GM12878 (cell line): ENCODE measurements around the gene EFNA1. TPM values are rescaled to one million over a fixed set of nuclear protein-coding genes. Genes with fewer than 3 reads are reported as not detected.
A peak's percentile ranks its signal among the peaks of the same experiment; 100 is the strongest.

ENCODE experiments used
- ATAC-seq: fragments of 200-7000 bp; cut with Tn5 transposase; 3 replicates; pipeline ENCODE4 v1.9.1; 2020; ENCODE audit warnings: mild to moderate bottlenecking, moderate library complexity
- BruUV-seq: library from RNA; stranded (reverse); fragments of 400-500 nt; replicated peaks from 2 replicates; lab custom pipeline; 2021; lab: Mats Ljungman, UMichigan
- CTCF ChIA-PET: fragments of 300-600 bp; sonication (Branson Sonifier 250); formaldehyde crosslinking; extraction: SDS; loops from one replicate; lab custom pipeline; 2021; ENCODE audit warnings: inconsistent platforms; lab: Yijun Ruan, JAX
- POLR2A ChIA-PET: fragments of 350-600 bp; formaldehyde crosslinking; extraction: SDS; loops from one replicate; lab custom pipeline; 2021; ENCODE audit warnings: inconsistent platforms; lab: Charles Lee
- RAD21 ChIA-PET: fragments of 300-600 bp; sonication (Branson Sonifier 250); formaldehyde crosslinking; loops from one replicate; lab custom pipeline; 2023; ENCODE audit warnings: antibody characterized with exemption; ENCODE audit not compliant: unreplicated experiment; lab: Charles Lee
- SMC1A ChIA-PET: fragments of 300-600 bp; sonication (Branson Sonifier 250); formaldehyde crosslinking; loops from one replicate; lab custom pipeline; 2023; ENCODE audit not compliant: unreplicated experiment, uncharacterized antibody; lab: Charles Lee
- DNase-seq: peaks from one replicate; pipeline ENCODE4 v3.0.0-alpha.2; 2011; ENCODE audit warnings: low read depth, low spot score
- FAIRE-seq: peaks from 3 replicates; lab custom pipeline; 2011; peaks lifted over from hg19 to GRCh38; lab: Jason Lieb, UNC
- H2AFZ ChIP-seq: 2 replicates; pipeline ENCODE4 v1.6.0; 2011; ENCODE audit warnings: low read depth, low read length, control low read depth; ENCODE audit not compliant: control insufficient read depth
- H3K27ac ChIP-seq: 2 replicates; pipeline ENCODE4 v1.5.1; 2011; ENCODE audit warnings: control low read depth; ENCODE audit not compliant: control insufficient read depth, insufficient read depth
- H3K27me3 ChIP-seq, 2 experiments: replicated peaks in 1 of 2; 2 replicates each; pipeline versions ENCODE4 v1.6.0 to v1.6.1; 2011; ENCODE audit warnings: low read length in 1 of 2; ENCODE audit not compliant: control insufficient read depth in 2 of 2, insufficient read depth in 2 of 2
- H3K36me3 ChIP-seq, 2 experiments: 2 replicates each; pipeline ENCODE4 v1.5.1; 2011; ENCODE audit warnings: low read length in 1 of 2; ENCODE audit not compliant: control insufficient read depth in 2 of 2, insufficient read depth in 2 of 2
- H3K4me1 ChIP-seq: 2 replicates; pipeline ENCODE4 v1.6.1; 2011; ENCODE audit warnings: mild to moderate bottlenecking, low read length, moderate library complexity, mixed read lengths; ENCODE audit not compliant: control insufficient read depth, insufficient read depth
- H3K4me2 ChIP-seq: 2 replicates; pipeline ENCODE4 v1.6.0; 2011; ENCODE audit warnings: control low read depth; ENCODE audit not compliant: control insufficient read depth, insufficient read depth
- H3K4me3 ChIP-seq: fragments of 200-600 bp; sonication (generic); 2 replicates; pipeline ENCODE4 v1.5.1; 2016
- H3K79me2 ChIP-seq: 2 replicates; pipeline ENCODE4 v1.6.0; 2011; ENCODE audit warnings: low read length; ENCODE audit not compliant: control insufficient read depth, insufficient read depth
- H3K9ac ChIP-seq: 2 replicates; pipeline ENCODE4 v1.8.0; 2011; ENCODE audit warnings: low read length, control low read depth, mixed read lengths; ENCODE audit not compliant: control insufficient read depth, insufficient read depth
- H3K9me3 ChIP-seq: replicated peaks from 3 replicates; pipeline ENCODE4 v1.5.1; 2011; ENCODE audit warnings: mild to moderate bottlenecking, low read length; ENCODE audit not compliant: control insufficient read depth, insufficient read depth
- H4K20me1 ChIP-seq: 2 replicates; pipeline ENCODE4 v1.6.0; 2011; ENCODE audit not compliant: control insufficient read depth, insufficient read depth
- CBX5 ChIP-seq: sonication (generic); IDR thresholded peaks from 2 replicates; pipeline ENCODE4 v1.6.1; 2016; ENCODE audit warnings: low read depth, moderate library complexity, mild to moderate bottlenecking, inconsistent platforms
- EED ChIP-seq: sonication (generic); IDR thresholded peaks from 2 replicates; pipeline ENCODE4 v1.6.1; 2016; ENCODE audit warnings: antibody characterized with exemption, low read depth
- KDM1A ChIP-seq: fragments of 200-600 bp; sonication (generic); IDR thresholded peaks from 2 replicates; pipeline ENCODE4 v1.6.1; 2016; ENCODE audit warnings: borderline replicate concordance
- NFYA ChIP-seq: IDR thresholded peaks from 2 replicates; pipeline ENCODE4 v1.6.1; 2011; ENCODE audit warnings: low read depth, mild to moderate bottlenecking, low read length, improper control_type of control experiment, borderline replicate concordance
- STAT3 ChIP-seq: IDR thresholded peaks from 2 replicates; pipeline ENCODE4 v1.6.1; 2011; ENCODE audit warnings: low read depth, low read length, improper control_type of control experiment
- TCF3 ChIP-seq: IDR thresholded peaks from 2 replicates; pipeline ENCODE4 v1.6.1; 2012; ENCODE audit warnings: low read depth, mild to moderate bottlenecking, low read length, borderline replicate concordance; ENCODE audit not compliant: insufficient read depth
- WGBS: methylation state at CpG from one replicate; pipeline ENCODE4 v1.1.6; 2016; ENCODE audit warnings: low lambda C conversion rate; ENCODE audit not compliant: insufficient replicate concordance, insufficient coverage; ENCODE audit errors: missing lambda C conversion rate; 5-methylcytosine and 5-hydroxymethylcytosine counted together
- in situ Hi-C: fragments of 300-500 bp; cut with MboI; formaldehyde crosslinking; loops from 9 replicates; pipeline ENCODE4 v1.14.3; 2018; ENCODE audit warnings: mixed read lengths
- intact Hi-C: fragments of 100-400 bp; cut with micrococcal nuclease; formaldehyde crosslinking; loops from one replicate; pipeline ENCODE4 v1.14.2; 2022; ENCODE audit not compliant: unreplicated experiment
- polyA plus RNA-seq, 11 experiments: library from polyadenylated mRNA; depleted of rRNA in 4 of 11; unstranded in 6 of 11; stranded (reverse) in 5 of 11; fragments of >200 nt; fragmentation: Nextera tagmentation in 4 of 11; fragmentation: Illumina TruSeq in 1 of 11; extraction: Ambion mirVana in 4 of 11; extraction: Trizol in 1 of 11; gene quantifications; 1 replicate in 1 of 11; 2 replicates in 10 of 11; pipeline versions ENCODE4 v1.2.1 to v1.2.3, GENCODE V29; 2011 to 2016; ENCODE audit warnings: inconsistent platforms in 2 of 11, missing spikeins in 2 of 11, low read depth in 1 of 11
- total RNA-seq, 4 experiments: library from RNA; depleted of rRNA in 3 of 4; stranded (reverse); fragments of >200 nt in 3 of 4; fragmentation: Illumina TruSeq in 1 of 4; extraction: Trizol in 1 of 4; gene quantifications; 2 replicates each; pipeline versions ENCODE4 v1.2.1 to v1.2.3, GENCODE V29; 2013 to 2021
- TF ChIP-seq, protein P1 (sequence below): IDR thresholded peaks from 2 replicates; pipeline ENCODE4 v1.6.1; 2011; ENCODE audit warnings: borderline replicate concordance, low read depth, mild to moderate bottlenecking, moderate library complexity, mixed read lengths, low read length; ENCODE audit not compliant: insufficient read depth; ENCODE audit errors: extremely low read length
- TF ChIP-seq, protein P2 (sequence below): fragments of 450-650 bp; IDR thresholded peaks from 2 replicates; pipeline ENCODE4 v1.6.1; 2016; ENCODE audit warnings: mild to moderate bottlenecking, moderate library complexity, borderline replicate concordance

The EFNA1 gene
- total and polyA plus RNA-seq, 10 of the 15 experiments (the other 5 are each of a cell fraction or from before 2014, with no cell fraction given) = 0.13 to 7.5 (median 0.28) TPM; not detected in 5

DNA sequence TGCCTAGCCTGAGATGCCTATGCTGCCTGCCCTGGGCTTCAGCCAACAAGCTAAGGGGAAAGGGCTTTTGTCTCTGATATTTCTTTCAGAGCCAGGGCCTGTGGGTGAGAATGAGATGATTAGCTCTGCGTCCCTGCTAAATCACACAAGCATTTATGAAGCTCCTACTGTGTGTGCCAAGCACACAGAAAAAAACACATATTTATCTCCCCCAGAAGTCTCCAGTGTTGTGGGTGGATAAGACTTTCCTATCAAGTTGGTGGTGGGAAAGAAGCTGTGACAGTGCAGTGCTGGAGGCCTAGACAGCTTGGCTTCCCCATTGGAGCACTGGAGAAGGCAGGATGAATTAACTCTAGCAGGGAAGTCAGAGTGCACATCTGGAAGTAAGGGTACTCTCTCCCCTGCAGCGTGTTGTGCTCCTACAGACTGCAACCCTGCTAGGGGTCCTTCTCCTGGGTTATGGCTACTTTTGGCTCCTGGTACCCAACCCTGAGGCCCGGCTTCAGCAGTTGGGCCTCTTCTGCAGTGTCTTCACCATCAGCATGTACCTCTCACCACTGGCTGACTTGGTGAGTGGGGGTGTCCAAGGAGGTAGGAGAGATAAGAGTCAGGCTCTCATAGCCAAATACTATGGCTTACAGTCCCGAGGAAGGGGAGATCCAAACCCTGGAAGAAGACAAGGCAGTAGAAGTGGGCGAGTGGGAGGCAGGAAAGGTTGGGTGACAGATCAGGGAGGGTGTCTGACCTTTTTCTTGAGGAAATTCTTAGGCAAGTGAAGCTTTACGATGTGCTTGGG lies 9.7 kb downstream of the EFNA1 start:
- intact Hi-C loops (loop anchor here (5.0 kb wide), 1 partner anchor 35 kb away; the partner anchor contains the start of genes KRTCAP2 and TRIM46), in situ Hi-C loops (no loop called here)
- WGBS = 91% methylated on average over 6 of the region's 6 CpGs
- ChIA-PET CTCF (interaction anchor here (0.9 to 6.0 kb wide), 6 partner anchors 9 to 52 kb away, joined by 3 to 37 read pairs (median 4); partner anchors contain the start of genes KRTCAP2 and TRIM46), POLR2A (interaction anchor here (0.6 to 2.9 kb wide), 10 partner anchors 8 to 975 kb away, joined by 3 to 18 read pairs (median 4); partner anchors contain the start of gene KRTCAP2), SMC1A (interaction anchor here (0.6 to 1.4 kb wide), 5 partner anchors 9 to 46 kb away, joined by 3 to 6 read pairs (median 4); partner anchors contain the start of gene KRTCAP2), RAD21 (interaction anchor here (2.0 kb wide), 2 partner anchors 30 to 36 kb away, joined by 6 to 7 read pairs; partner anchors contain the start of gene KRTCAP2)
- H3K36me3 ChIP-seq = peaks cover 0 to 3% of the 10 kb centered on the region in 2 experiments; a peak in 2 of 4 replicates
- no peak overlapping the region for H2AFZ ChIP-seq
- H3K4me3 ChIP-seq = peak overlapping the region; percentile 90
- DNase-seq (no peak), ATAC-seq (no peak), FAIRE-seq (no peak)
- peak overlapping the region; percentile 100 for H3K4me2 ChIP-seq
- BruUV-seq = no TSS peak
- H3K79me2 ChIP-seq = peaks cover 30% of the 10 kb centered on the region
- H3K9me3 ChIP-seq = no peaks in the 10 kb centered on the region
- peak overlapping the region; percentile 97 for H3K27ac ChIP-seq
- no peak for TF ChIP-seq KDM1A
- TF ChIP-seq, protein P1, sequence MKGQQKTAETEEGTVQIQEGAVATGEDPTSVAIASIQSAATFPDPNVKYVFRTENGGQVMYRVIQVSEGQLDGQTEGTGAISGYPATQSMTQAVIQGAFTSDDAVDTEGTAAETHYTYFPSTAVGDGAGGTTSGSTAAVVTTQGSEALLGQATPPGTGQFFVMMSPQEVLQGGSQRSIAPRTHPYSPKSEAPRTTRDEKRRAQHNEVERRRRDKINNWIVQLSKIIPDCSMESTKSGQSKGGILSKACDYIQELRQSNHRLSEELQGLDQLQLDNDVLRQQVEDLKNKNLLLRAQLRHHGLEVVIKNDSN = no peak
- TF ChIP-seq CBX5 = no peak
- no peak for TF ChIP-seq NFYA
- no peak for TF ChIP-seq STAT3
- TF ChIP-seq, protein P2, sequence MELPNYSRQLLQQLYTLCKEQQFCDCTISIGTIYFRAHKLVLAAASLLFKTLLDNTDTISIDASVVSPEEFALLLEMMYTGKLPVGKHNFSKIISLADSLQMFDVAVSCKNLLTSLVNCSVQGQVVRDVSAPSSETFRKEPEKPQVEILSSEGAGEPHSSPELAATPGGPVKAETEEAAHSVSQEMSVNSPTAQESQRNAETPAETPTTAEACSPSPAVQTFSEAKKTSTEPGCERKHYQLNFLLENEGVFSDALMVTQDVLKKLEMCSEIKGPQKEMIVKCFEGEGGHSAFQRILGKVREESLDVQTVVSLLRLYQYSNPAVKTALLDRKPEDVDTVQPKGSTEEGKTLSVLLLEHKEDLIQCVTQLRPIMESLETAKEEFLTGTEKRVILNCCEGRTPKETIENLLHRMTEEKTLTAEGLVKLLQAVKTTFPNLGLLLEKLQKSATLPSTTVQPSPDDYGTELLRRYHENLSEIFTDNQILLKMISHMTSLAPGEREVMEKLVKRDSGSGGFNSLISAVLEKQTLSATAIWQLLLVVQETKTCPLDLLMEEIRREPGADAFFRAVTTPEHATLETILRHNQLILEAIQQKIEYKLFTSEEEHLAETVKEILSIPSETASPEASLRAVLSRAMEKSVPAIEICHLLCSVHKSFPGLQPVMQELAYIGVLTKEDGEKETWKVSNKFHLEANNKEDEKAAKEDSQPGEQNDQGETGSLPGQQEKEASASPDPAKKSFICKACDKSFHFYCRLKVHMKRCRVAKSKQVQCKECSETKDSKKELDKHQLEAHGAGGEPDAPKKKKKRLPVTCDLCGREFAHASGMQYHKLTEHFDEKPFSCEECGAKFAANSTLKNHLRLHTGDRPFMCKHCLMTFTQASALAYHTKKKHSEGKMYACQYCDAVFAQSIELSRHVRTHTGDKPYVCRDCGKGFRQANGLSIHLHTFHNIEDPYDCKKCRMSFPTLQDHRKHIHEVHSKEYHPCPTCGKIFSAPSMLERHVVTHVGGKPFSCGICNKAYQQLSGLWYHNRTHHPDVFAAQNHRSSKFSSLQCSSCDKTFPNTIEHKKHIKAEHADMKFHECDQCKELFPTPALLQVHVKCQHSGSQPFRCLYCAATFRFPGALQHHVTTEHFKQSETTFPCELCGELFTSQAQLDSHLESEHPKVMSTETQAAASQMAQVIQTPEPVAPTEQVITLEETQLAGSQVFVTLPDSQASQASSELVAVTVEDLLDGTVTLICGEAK = no peak
- TF ChIP-seq EED = no peak
- TF ChIP-seq TCF3 = no peak
- H3K27me3 ChIP-seq = no peaks in the 10 kb centered on the region
- peaks cover 13% of the 10 kb centered on the region for H3K4me1 ChIP-seq
- no peaks in the 10 kb centered on the region for H4K20me1 ChIP-seq
- H3K9ac ChIP-seq = peak overlapping the region; percentile 97
